OCI-LY3 (cell line): ENCODE data around the gene MUC21.
A peak's percentile ranks its signal among the peaks of the same experiment; 100 is the strongest.

Experiments
- H2AFZ ChIP-seq: fragments of 200-600, 300-600 bp; shearing (Covaris generic); 2 replicates; pipeline ENCODE4 v1.6.0; 2014; ENCODE audit warnings: antibody characterized with exemption, low read depth, low read length
- H3K27ac ChIP-seq: fragments of 200-600, 300-600 bp; sonication (generic); 2 replicates; pipeline ENCODE4 v1.5.1; 2014; ENCODE audit warnings: mild to moderate bottlenecking, low read length, moderate library complexity, mixed read lengths
- H3K27me3 ChIP-seq: fragments of 200-600, 300-600 bp; sonication (generic); 2 replicates; pipeline ENCODE4 v1.6.1; 2014; ENCODE audit warnings: low read depth, low read length, mixed read lengths
- H3K36me3 ChIP-seq: fragments of 200-600, 300-600 bp; sonication (generic); replicated peaks from 2 replicates; pipeline ENCODE3; 2014; ENCODE audit warnings: low read depth, low read length, mixed read lengths
- H3K4me1 ChIP-seq: fragments of 300-600, 200-600 bp; sonication (generic); 2 replicates; pipeline ENCODE4 v1.6.1; 2014; ENCODE audit warnings: low read length, mixed read lengths
- H3K4me2 ChIP-seq: fragments of 200-600, 300-600 bp; sonication (generic); 2 replicates; pipeline ENCODE4 v1.6.1; 2014; ENCODE audit warnings: low read length, mixed read lengths
- H3K4me3 ChIP-seq: fragments of 300-600, 200-600 bp; sonication (generic); 2 replicates; pipeline ENCODE4 v1.5.1; 2014; ENCODE audit warnings: antibody characterized with exemption, mild to moderate bottlenecking, low read length, moderate library complexity
- H3K79me2 ChIP-seq: fragments of 300-600, 200-600 bp; shearing (Covaris generic); 2 replicates; pipeline ENCODE4 v1.6.1; 2014; ENCODE audit warnings: mild to moderate bottlenecking, low read length, mixed read lengths
- H3K9ac ChIP-seq: fragments of 300-600, 200-600 bp; shearing (Covaris generic); 2 replicates; pipeline ENCODE4 v1.6.0; 2014; ENCODE audit warnings: mild to moderate bottlenecking, low read length, moderate library complexity
- H3K9me3 ChIP-seq: fragments of 200-600, 300-600 bp; shearing (Covaris generic); 2 replicates; pipeline ENCODE4 v1.6.1; 2014; ENCODE audit warnings: low read length, mixed read lengths; ENCODE audit not compliant: insufficient read depth
- H4K20me1 ChIP-seq: fragments of 200-600, 300-600 bp; sonication (generic); 2 replicates; pipeline ENCODE4 v1.6.1; 2016; ENCODE audit warnings: low read length, mixed read lengths; ENCODE audit not compliant: insufficient read depth
- CTCF ChIP-seq: fragments of 200-600, 300-600 bp; sonication (generic); IDR thresholded peaks from 2 replicates; pipeline ENCODE4 v1.5.1; 2014; ENCODE audit warnings: antibody characterized with exemption, low read length, low read depth
- EZH2phosphoT487 ChIP-seq: fragments of 200-600 bp; shearing (Covaris generic); IDR thresholded peaks from 2 replicates; pipeline ENCODE4 v1.6.1; 2018; ENCODE audit warnings: antibody characterized with exemption, mixed run types, low read depth

MUC21 gene

GRCh38 chr6:30954631-30955366 is 28.7 kb upstream of the MUC21 start:
- Histone ChIP-seq H4K20me1 (no peaks in the 10 kb centered on the region), H3K4me2 (peak overlapping the region; percentile 76), H3K36me3 (no peaks in the 10 kb centered on the region), H2AFZ (peak overlapping the region; percentile 80), H3K9me3 (no peaks in the 10 kb centered on the region), H3K27ac (no peak overlapping the region), H3K4me3 (peak overlapping the region; percentile 87), H3K9ac (peak overlapping the region; percentile 70), H3K27me3 (peaks cover 5% of the 10 kb centered on the region; the same call in 1 of the 2 replicates), H3K4me1 (peaks cover 10% of the 10 kb centered on the region), H3K79me2 (no peaks in the 10 kb centered on the region)
- TF ChIP-seq CTCF (no peak), EZH2phosphoT487 (no peak)

DNA sequence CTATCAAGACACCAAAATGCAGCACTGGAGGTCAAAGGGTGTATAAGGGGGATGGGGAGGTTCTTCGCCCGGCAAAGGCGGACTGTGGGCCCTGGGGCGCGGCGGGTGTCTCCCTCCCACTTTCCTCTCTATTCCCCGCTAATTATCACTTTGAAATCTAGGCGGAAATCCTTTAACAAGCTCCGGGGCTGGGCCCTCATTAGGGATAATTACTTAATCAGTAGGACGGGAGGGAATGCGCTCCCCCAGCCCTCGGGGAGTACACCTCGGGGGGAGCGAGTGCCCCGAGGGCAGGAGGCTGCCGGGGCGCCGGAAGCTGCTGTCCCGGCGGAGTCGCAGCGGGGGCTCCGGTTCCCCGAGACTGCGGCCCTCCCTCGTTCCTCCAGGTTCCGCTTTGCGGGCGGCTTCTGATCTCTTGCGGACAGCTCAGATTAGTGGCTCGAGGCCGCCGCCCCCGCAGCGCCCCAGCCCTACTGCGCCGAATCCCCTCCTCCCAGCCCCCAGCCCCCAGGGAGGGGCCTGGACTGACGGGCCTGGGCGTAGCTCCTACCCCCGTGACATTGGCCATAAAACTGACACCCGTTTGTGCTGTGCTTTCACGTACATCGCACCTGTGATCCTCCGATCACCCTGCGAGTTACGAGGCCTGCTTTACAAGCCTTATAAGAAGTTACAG is 28.0 kb upstream of the MUC21 start:
- H3K79me2 ChIP-seq, result no peaks in the 10 kb centered on the region
- H3K36me3 ChIP-seq, result no peaks in the 10 kb centered on the region
- H2AFZ ChIP-seq, result peak overlapping the region; percentile 80
- peak overlapping the region; percentile 76 for H3K4me2 ChIP-seq
- H3K27me3 ChIP-seq, result peaks cover 5% of the 10 kb centered on the region; the same call in 1 of the 2 replicates
- peaks cover 10% of the 10 kb centered on the region for H3K4me1 ChIP-seq
- no peaks in the 10 kb centered on the region for H4K20me1 ChIP-seq
- no peaks in the 10 kb centered on the region for H3K9me3 ChIP-seq
- peak overlapping the region; percentile 70 for H3K9ac ChIP-seq
- peak overlapping the region; percentile 87 for H3K4me3 ChIP-seq
- no peak overlapping the region for H3K27ac ChIP-seq
- TF ChIP-seq EZH2phosphoT487 (no peak), CTCF (no peak)

- no peaks in the 10 kb centered on the region for H3K36me3 ChIP-seq
- no peaks in the 10 kb centered on the region for H4K20me1 ChIP-seq
- no peak overlapping the region for H3K27ac ChIP-seq
- no peak overlapping the region for H2AFZ ChIP-seq
- no peaks in the 10 kb centered on the region for H3K79me2 ChIP-seq
- no peak overlapping the region for H3K4me3 ChIP-seq
- TF ChIP-seq EZH2phosphoT487 (no peak), CTCF (no peak)
- H3K4me2 ChIP-seq, result no peak overlapping the region
- peaks cover 10% of the 10 kb centered on the region for H3K4me1 ChIP-seq
- H3K9me3 ChIP-seq, result no peaks in the 10 kb centered on the region
- H3K9ac ChIP-seq, result no peak overlapping the region
- peaks cover 13% of the 10 kb centered on the region for H3K27me3 ChIP-seq
These were observed 25.8 kb upstream of the MUC21 start for GRCh38 chr6:30957716-30958115.

GRCh38 chr6:30960907-30961673 is 22.4 kb upstream of the MUC21 start:
- peaks cover 13% of the 10 kb centered on the region for H3K27me3 ChIP-seq
- no peaks in the 10 kb centered on the region for H4K20me1 ChIP-seq
- no peak overlapping the region for H3K27ac ChIP-seq
- H3K79me2 ChIP-seq, result no peaks in the 10 kb centered on the region
- H2AFZ ChIP-seq, result no peak overlapping the region
- H3K4me3 ChIP-seq, result no peak overlapping the region
- H3K9me3 ChIP-seq, result no peaks in the 10 kb centered on the region
- H3K36me3 ChIP-seq, result no peaks in the 10 kb centered on the region
- H3K4me1 ChIP-seq, result peaks cover 2% of the 10 kb centered on the region
- no peak overlapping the region for H3K4me2 ChIP-seq
- TF ChIP-seq EZH2phosphoT487 (no peak), CTCF (no peak)
- H3K9ac ChIP-seq, result no peak overlapping the region
